HG02571 (cell line): ENCODE data around the gene OR1S2.
"Not testable (repeated sequence)": the region's sequence is repeated elsewhere in the genome, so short reads cannot be mapped to it uniquely, and the experiment has no call there.

Experiments
- ATAC-seq: cut with Tn5 transposase; IDR thresholded peaks from one replicate; pipeline ENCODE4 v1.9.1; 2021; ENCODE audit warnings: mild to moderate bottlenecking, moderate library complexity; ENCODE audit not compliant: unreplicated experiment

OR1S2 gene, protein sequence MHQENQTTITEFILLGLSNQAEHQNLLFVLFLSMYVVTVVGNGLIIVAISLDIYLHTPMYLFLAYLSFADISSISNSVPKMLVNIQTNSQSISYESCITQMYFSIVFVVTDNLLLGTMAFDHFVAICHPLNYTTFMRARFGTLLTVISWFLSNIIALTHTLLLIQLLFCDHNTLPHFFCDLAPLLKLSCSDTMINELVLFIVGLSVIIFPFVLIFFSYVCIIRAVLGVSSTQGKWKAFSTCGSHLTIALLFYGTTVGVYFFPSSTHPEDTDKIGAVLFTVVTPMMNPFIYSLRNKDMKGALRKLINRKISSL

GRCh38 chr11:58204042-58204441 lies at the start of gene OR1S2:
Gene OR1S2 (minus strand): TSS chr11:58204142. CDS start chr11:58204142, 0 bp downstream.
- no peak for ATAC-seq

DNA sequence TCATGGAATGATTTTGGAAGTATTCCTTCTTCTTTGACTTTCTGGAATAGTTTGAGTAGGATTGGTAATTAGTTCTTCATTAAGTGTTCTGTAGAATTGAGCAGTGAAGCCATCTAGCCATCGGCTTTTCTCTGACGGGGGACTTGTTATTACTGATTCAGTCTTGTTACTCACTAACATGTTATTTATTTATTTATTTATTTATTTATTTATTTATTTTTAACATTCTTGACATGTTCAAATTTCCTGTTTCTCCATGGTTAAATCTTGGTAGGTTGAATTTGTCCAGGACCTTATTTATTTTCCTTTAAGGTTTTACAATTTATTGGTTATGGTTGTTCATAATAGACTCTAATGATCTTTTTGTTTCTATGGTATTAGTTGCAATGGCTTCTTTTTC lies 40.0 kb upstream of the OR1S2 start:
- ATAC-seq, result no peak

DNA sequence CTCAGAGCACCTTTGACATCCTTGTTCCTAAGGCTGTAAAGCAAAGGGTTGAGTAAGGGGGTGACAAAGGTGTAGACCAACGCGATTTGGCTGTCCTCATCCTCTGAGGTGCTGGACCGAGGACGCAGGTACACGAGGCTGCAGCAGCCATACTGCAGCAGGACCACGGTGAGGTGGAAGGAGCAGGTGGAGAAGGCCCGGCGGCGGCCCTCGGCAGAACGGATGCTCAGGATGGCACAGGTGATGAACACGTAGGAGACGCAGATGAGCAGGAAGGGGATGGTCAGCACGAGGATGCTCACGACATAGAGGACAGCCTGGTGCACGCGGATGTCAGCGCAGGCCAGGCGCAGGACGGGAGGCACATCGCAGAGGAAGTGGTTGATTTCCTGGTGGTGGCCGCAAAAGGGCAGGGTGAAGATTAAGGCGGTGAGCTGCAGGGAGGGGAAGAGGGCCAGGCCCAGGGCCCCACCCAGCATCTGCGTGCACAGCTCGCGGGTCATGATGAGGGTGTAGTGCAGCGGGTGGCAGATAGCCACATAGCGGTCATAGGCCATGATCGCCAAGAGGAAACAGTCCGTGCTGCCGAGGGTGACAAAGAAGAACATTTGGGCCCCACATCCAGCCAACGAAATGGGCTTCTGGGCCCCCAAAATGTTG lies 24.1 kb upstream of the OR1S2 start:
- ATAC-seq, result no peak

DNA sequence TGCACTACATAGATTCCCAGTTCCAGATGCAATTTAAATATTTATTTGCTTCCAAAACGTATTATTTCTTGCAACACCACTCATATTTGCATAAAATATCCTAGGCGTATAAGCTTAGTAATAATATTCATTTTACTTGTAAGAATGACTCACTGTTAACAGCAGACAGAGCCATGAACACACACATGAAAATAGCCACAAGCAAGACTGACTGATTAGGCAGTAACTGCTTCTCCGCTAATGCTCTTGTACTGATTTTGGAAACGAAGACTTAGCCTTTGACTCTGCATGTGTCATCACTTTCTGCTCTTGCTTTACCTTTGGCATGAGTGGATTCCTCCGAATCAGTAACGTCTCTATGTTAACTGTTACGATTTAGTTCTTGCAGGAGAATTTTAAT lies 18.8 kb upstream of the OR1S2 start:
- ATAC-seq, result no peak

- no peak for ATAC-seq
Measured at GRCh38 chr11:58216476-58216875, 12.5 kb upstream of the OR1S2 start.

DNA sequence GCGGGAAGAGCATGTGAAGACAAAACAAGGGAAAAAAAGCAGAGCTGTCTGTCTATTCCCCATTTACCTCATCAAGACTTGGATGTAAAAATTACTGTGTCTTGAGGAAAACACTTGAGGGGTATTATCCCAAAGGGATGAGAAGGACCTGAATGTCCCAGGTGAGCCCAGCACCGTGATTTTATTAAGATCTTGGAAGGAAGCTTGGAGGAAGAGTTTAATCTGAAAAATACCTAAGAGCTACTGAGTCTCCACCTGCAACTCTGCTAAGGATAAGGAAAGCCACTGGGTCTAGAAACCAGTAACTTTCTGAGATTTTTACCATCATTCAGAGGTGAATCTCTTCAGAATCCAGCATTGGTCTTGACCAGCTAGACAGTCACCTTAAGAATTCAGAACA lies 8.5 kb upstream of the OR1S2 start, which contains the start of gene OR1S1:
OR1S1 (plus strand) TSS at position 301 of the 400 bp plus-strand sequence.
- not testable (repeated sequence) for ATAC-seq

- no peak for ATAC-seq
Measured at GRCh38 chr11:58199271-58199670, 4.7 kb downstream of the OR1S2 start.

GRCh38 chr11:58195939-58196338 lies 8.0 kb downstream of the OR1S2 start:
- ATAC-seq, result no peak

DNA sequence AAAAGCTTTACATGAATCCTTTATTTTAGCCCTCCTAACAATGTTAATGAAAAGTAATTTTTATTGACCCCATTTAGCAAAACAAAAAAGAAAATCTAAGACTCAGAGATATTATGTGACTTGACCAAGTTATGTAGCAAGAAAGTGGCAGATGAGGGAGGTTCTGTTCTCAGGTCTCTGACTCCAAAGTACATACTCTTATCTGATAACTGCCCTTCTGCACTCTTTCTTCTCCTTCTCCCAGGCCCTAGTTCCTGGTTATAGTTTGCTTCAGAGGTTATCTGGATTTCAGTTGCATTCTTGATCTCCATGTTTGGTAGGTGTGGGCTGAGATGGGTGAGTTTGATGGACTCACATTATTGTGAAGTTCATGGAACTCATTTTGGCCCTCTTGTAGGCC lies 10.6 kb downstream of the OR1S2 start:
- ATAC-seq, result no peak

GRCh38 chr11:58192229-58192628 lies 11.7 kb downstream of the OR1S2 start:
- ATAC-seq, result no peak

GRCh38 chr11:58188770-58189169 lies 15.2 kb downstream of the OR1S2 start, which contains the start of gene OR9Q2:
Gene OR9Q2 (plus strand): TSS chr11:58189070. CDS start chr11:58190491, 1,421 bp downstream.
- ATAC-seq, result no peak

DNA sequence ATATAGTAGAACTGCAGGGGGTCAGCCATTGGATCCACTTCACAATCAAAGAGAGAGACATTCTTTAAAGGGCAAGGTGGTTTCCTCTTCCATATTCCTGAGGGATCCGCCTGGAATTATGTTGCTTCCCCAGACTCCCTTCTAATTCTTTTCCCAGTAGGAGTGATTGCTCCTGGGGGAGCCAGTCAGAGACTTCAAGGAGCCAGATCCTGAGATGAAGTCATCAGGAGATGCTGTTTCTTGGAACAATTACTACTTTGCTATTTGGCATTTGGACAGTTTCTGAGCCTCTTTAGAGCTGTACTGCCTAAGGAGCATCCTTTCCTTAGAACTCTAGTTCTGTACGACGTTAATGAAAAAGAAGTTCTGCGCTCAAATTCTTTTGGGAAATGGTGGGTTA lies 17.0 kb downstream of the OR1S2 start:
- no peak for ATAC-seq

GRCh38 chr11:58179648-58180047 lies 24.3 kb downstream of the OR1S2 start:
- ATAC-seq, result no peak

DNA sequence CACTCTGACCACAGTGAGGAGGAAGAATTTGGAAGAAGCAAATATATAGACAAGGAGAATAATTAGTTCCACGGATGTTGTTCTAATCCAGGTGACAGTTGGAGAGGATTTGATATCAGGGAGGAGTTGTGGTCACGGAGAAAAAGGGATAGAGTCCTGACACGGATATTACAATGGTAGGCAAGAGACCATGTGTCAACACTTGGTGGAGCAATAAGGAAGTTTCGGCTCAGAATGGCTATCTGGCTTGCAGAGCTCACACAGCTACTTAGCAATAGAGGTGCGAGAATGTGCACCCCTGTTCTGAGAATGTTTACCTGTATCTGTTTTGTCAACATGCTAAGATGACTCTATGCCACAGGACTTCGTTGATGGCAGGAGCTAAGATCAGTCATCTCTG lies 25.5 kb downstream of the OR1S2 start:
- ATAC-seq, result no peak

- ATAC-seq, result no peak
Measured at GRCh38 chr11:58177409-58178054, 26.4 kb downstream of the OR1S2 start.

GRCh38 chr11:58165504-58166106 lies 38.3 kb downstream of the OR1S2 start:
- no peak for ATAC-seq

DNA sequence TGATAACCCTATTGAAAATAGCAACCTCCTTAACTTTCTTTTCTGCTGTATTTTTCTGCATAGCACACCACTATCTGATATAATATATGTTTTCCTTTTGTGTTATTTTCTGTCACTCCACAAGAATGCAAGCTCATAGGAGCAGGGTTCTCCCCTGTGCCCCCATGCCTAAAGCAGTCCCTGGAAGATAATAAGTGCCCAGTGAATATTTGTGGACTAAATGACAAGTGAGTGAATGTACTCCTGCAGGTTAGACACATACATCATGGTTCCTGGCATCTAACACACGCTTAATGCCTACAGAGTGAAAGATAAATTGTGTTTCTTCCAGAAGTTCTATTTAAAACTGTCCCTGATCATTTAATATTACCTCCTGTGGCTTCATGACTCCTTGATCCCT lies 39.0 kb downstream of the OR1S2 start:
- ATAC-seq, result no peak

GRCh38 chr11:58164389-58164788 lies 39.6 kb downstream of the OR1S2 start:
- no peak for ATAC-seq
